ENCODE data around the gene COG8.

The COG8 gene

GRCh38 chr16:69315486-69316311 is 23.7 kb downstream of the COG8 start:
- Histone ChIP-seq H3K4me3 (ENCODE audit: low read depth, low read length) (no peak overlapping the region), H3K27me3 (ENCODE audit: control insufficient read depth, insufficient read depth, low read length) (no peaks in the 10 kb centered on the region), H3K4me2 (ENCODE audit: low read length) (no peak overlapping the region), H3K27ac (no peak overlapping the region), H3K4me1 (no peaks in the 10 kb centered on the region), H3K9ac (no peak overlapping the region), H3K79me2 (peaks cover 52% of the 10 kb centered on the region), H3K36me3 (ENCODE audit: control insufficient read depth, insufficient read depth, low read length) (no peaks in the 10 kb centered on the region), H3K9me3 (ENCODE audit: control insufficient read depth, low read length) (no peaks in the 10 kb centered on the region), H2AFZ (no peak overlapping the region)
- TF ChIP-seq, protein P1, sequence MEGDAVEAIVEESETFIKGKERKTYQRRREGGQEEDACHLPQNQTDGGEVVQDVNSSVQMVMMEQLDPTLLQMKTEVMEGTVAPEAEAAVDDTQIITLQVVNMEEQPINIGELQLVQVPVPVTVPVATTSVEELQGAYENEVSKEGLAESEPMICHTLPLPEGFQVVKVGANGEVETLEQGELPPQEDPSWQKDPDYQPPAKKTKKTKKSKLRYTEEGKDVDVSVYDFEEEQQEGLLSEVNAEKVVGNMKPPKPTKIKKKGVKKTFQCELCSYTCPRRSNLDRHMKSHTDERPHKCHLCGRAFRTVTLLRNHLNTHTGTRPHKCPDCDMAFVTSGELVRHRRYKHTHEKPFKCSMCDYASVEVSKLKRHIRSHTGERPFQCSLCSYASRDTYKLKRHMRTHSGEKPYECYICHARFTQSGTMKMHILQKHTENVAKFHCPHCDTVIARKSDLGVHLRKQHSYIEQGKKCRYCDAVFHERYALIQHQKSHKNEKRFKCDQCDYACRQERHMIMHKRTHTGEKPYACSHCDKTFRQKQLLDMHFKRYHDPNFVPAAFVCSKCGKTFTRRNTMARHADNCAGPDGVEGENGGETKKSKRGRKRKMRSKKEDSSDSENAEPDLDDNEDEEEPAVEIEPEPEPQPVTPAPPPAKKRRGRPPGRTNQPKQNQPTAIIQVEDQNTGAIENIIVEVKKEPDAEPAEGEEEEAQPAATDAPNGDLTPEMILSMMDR (IDR thresholded peaks at IDR 0.05), result no peak

DNA sequence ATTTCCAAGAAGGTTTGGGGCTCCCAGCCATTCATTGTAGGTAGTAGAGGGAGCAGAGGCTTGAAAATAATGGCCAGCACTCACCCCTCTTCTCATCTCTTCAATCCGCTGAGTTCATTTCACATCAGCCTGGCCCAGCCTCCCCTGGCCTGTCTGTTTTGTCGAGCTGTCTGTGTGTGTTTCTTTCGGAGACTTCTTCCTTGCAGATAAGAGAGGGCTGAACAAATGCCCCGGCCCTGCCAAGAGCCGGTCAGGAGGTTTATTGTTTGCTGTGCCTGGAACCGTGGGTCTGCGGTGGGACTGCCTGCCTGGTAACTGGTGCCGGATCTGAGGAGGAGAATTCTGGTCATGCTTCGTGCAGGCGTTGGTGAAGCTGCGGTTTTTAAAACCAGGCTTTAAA is 24.8 kb downstream of the COG8 start:
- no peaks in the 10 kb centered on the region for H3K36me3 ChIP-seq (ENCODE audit: control insufficient read depth, insufficient read depth, low read length)

DNA sequence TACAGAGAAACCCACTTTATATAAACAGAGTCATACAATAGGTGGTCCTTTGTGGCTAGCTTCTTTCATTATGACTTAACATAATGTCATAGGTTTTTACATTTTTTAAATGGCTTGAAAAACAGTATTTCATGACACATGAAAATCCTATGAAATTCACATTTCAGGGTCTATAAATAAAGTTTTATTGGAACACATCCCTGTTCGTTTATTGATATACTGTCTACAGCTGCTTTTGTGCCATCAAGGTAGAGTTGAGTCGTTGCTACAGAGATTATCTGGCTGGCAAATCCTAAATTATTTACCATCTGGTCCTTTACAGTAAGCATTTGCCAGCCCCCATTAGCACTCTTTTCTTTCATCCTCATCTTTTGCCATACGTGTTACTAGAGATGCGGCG is 25.9 kb downstream of the COG8 start:
- Histone ChIP-seq H3K4me1 (no peaks in the 10 kb centered on the region), H3K9ac (no peak overlapping the region), H3K36me3 (ENCODE audit: control insufficient read depth, insufficient read depth, low read length) (no peaks in the 10 kb centered on the region), H3K27me3 (ENCODE audit: control insufficient read depth, insufficient read depth, low read length) (no peaks in the 10 kb centered on the region), H3K79me2 (peaks cover 42% of the 10 kb centered on the region), H3K4me3 (ENCODE audit: low read depth, low read length) (no peak overlapping the region), H3K27ac (no peak overlapping the region), H2AFZ (no peak overlapping the region), H3K4me2 (ENCODE audit: low read length) (no peak overlapping the region), H3K9me3 (ENCODE audit: control insufficient read depth, low read length) (no peaks in the 10 kb centered on the region)
- TF ChIP-seq, protein P1 (IDR thresholded peaks at IDR 0.05), result no peak

More for the DNA sequence above, 24.8 kb downstream of the COG8 start:
- Histone ChIP-seq H2AFZ (no peak overlapping the region), H3K79me2 (peaks cover 45% of the 10 kb centered on the region), H3K9ac (no peak overlapping the region), H3K9me3 (ENCODE audit: control insufficient read depth, low read length) (no peaks in the 10 kb centered on the region), H3K4me3 (ENCODE audit: low read depth, low read length) (no peak overlapping the region), H3K27me3 (ENCODE audit: control insufficient read depth, insufficient read depth, low read length) (no peaks in the 10 kb centered on the region), H3K4me2 (ENCODE audit: low read length) (no peak overlapping the region), H3K27ac (no peak overlapping the region), H3K4me1 (no peaks in the 10 kb centered on the region)
- TF ChIP-seq, protein P1 (IDR thresholded peaks at IDR 0.05), result no peak

- H3K9me3 ChIP-seq (ENCODE audit: control insufficient read depth, low read length), result no peaks in the 10 kb centered on the region
- no peaks in the 10 kb centered on the region for H3K27me3 ChIP-seq (ENCODE audit: control insufficient read depth, insufficient read depth, low read length)
- peak overlapping the region; percentile 0 for H3K27ac ChIP-seq
- H3K36me3 ChIP-seq (ENCODE audit: control insufficient read depth, insufficient read depth, low read length), result no peaks in the 10 kb centered on the region
- peak overlapping the region; percentile 97 for H3K4me2 ChIP-seq (ENCODE audit: low read length)
- H3K79me2 ChIP-seq, result peaks cover 40% of the 10 kb centered on the region
- peak overlapping the region; percentile 75 for H2AFZ ChIP-seq
- H3K9ac ChIP-seq, result peak overlapping the region; percentile 47
- H3K4me1 ChIP-seq, result no peaks in the 10 kb centered on the region
- H3K4me3 ChIP-seq (ENCODE audit: low read depth, low read length), result peak overlapping the region; percentile 54
- TF ChIP-seq, protein P1 (IDR thresholded peaks at IDR 0.05), result no peak
Observed at GRCh38 chr16:69311533-69312387, 27.6 kb downstream of the COG8 start.

Measured in parathyroid adenoma (tissue), 2 donors.